Renal cortex interstitium (tissue), 11 donors: Measurements from ENCODE around the gene SPATA31D4. TPM values are rescaled to one million over a fixed set of nuclear protein-coding genes. Genes with fewer than 3 reads are reported as not detected.
"Not testable (repeated sequence)": the region's sequence is repeated elsewhere in the genome, so short reads cannot be mapped to it uniquely, and the experiment has no call there.

Experiments
- DNase-seq, 11 donors: peaks; one replicate each; pipeline ENCODE4 v3.0.0-alpha.2; 2013; ENCODE audit warnings: low read depth in 9 of 11, low spot score in 4 of 11; ENCODE audit errors: extremely low read depth in 1 of 11
- polyA plus RNA-seq, 3 donors: library from polyadenylated mRNA; unstranded; fragments of 120-200 nt; gene quantifications; one replicate each; pipeline ENCODE4 v1.2.1, GENCODE V29; 2013; ENCODE audit not compliant: insufficient read length in 3 of 3

Gene SPATA31D4
- polyA plus RNA-seq, 3 donors, result not detected

DNA sequence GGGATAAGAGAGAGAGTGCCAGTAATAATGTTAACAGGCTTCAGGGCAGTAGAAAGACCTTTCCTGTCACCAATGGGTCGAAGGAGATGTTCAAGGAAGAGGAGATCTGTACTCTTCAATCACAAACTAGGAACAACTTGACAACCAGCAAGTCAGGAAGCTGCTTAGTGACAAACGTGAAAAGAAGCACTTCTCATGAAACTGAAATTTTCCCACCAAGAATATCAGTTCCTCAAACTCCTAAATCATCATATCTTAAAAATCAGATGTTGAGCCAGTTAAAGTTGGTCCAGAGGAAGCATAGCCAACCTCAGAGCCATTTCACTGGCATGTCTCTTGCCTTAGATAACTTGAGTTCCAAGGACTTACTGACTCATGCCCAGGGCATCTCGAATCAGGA is 20.4 kb downstream of the SPATA31D4 start:
- not testable (repeated sequence) for DNase-seq

DNA sequence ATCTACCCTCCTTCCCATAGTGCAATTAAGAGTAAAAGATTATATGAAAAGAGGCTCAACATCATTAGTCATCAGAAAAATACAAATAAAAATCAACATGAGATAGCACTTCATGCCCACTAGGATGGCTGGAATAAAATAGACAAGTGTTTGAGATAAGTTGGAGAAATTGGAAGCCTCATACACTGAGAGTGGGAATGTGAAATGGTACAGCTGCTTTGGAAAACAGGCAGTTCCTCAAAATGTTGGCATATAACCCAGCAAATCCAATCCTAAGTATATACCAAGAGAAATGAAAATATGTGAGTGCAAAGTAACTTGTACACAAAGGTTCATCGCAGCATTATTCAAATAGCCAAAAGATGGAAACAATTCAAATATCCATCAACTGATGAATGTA is 24.9 kb downstream of the SPATA31D4 start:
- DNase-seq, result no peak

DNA sequence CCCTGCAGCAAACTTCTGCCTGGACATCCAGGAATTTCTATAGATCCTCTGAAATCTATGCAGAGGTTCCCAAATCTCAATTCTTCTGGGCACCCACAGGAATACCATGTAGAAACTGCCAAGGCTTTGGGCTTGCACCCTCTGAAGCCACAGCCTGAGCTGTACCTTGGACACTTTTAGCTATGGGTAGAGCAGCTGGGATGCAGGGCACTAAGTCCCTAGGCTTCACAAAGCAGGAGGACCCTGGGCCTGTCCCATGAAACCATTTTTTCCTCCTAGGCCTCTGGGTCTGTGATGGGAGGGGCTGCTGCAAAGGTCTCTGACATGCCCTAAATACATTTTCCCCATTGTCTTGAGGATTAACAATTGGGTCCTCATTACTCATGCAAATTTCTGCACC is 27.4 kb downstream of the SPATA31D4 start:
- no peak for DNase-seq

DNA sequence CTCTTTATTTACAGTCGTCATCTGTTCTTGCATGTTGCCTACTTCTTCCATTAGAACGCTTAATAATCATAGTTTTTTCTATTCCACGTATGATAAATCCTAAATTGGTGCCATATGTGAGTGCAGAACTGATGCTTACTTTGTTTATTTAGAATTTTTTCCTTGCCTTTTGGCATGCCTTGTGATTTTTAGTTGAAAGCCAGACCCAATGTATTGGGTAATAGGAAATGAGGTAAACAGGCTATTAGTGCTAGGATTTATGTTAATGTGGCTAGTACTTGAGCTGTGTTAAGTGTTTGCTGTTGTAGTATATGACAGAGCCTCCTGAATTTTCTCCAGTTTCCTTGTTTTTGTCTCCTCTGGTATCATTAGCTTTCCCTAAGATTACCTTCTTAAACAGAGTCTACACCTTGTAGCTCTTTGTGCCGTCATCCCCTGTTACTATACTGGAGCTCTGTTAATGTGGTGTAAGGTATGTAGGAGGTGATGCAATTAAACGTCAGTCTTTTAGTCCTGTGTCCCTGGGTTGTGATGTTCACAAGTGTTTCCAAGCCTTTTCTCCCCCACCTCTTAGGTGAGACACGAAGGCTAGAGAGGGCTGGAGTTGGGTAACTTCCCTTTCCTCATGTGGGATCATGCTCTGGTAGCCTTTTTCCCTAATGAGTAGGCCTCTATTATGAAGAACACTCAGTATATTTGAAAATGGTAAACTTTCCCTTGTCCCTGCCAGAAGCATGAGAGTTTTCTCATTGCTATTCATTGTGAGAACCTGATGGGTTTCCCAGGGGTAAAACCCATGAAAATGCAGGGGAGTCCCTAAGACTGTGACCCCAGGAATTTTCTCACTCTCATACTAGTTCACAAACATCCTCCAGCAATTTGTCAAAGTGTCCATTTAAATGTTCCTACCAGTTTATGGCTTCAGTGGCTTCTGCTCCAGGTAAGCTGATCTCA is 36.3 kb downstream of the SPATA31D4 start:
- DNase-seq, result no peak

DNA sequence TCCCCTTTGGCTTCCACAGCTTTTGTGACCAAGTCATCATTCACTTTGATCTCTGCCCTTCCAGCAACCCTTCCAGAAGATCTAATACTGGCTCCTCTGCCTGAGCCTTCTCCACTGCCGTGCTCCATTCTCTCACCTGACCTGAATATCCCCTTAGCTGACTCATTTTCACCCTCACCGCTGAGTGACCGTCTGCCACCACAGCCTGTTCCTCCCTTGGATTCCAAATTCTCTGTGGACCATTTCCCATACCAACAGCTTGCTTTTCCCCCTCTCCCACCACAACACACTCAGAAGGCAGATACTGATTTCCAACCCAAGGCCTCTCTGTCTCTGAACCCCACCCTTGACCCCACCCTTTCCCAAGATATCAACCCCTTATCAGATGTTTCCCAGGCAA is 39.8 kb downstream of the SPATA31D4 start:
- DNase-seq, result no peak

DNA sequence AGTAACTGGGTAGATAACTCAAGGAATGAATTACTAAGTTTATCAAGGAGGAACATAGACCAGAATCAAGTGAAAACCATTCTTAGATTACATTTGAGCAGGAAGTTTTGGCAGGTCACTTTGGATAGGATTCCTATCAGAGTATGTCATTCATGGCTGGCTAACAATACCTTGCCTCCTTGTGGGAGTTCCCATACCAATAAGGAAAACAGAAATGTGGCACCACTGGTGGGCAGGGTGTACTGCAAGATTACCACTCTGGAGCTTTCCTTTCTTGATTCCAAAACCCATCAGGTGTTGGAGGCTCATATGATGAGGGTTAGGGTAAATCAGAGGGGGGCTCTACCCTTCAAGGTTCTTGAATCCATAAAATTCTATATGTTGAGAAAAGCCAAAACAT is 41.7 kb downstream of the SPATA31D4 start:
- no peak for DNase-seq

DNA sequence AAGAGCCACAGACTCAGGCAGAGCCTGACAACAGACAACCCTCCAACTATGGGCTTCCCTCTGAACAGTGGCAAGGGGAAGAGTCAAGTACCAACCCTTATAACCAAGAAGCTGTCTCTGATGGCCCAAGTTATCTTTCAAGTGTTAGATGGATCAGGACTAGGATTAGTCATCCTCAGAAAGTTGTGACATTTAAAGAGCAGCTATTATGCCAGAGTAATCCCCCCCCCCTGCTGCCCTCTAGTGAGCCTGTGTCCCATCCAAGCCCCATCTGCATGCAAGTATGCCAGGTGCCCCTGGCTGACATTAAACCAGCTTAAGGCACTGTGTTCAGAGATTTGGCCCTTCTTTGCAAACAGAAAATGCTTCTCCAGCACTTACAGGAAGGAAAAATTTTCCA is 43.5 kb downstream of the SPATA31D4 start:
- no peak for DNase-seq

DNA sequence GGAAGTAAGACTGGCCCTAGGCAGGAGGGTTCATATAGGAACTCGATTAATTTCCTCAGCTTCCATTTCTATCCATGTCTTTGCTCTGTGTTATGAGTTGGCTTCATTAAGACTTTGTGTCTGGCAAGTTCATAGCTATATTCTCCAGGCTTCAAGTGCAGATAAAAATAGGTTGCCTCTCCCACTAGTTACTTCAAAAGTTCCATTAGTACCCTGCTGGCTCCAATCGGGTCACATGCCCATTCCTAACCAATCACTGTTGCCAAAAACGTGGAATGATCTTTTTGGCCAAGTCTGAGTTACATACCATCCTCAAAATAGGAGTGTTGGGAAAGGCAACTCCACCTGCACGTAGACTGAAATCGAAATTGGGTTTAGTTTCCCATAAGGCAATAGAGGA is 46.5 kb downstream of the SPATA31D4 start:
- no peak for DNase-seq

DNA sequence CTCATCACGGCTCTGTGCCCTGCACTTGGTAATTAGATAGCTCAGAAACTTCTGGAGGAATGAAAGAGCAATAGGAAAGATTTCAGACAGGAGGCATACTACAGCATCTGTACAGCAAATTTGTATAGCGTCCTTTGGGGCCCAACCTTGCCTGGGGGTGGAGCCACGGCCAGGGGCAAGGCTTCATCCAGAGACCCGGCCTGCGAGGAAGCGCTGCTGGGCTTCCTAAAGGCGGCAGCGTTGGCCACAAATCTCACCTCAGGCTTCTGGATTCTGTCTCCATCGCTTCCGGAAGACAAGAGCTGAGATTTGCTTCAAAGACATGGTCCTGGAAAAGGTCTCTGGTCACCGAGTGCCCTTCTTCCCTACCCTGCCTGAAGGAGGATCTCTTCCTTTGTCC is 48.1 kb downstream of the SPATA31D4 start:
- DNase-seq, result no peak

DNA sequence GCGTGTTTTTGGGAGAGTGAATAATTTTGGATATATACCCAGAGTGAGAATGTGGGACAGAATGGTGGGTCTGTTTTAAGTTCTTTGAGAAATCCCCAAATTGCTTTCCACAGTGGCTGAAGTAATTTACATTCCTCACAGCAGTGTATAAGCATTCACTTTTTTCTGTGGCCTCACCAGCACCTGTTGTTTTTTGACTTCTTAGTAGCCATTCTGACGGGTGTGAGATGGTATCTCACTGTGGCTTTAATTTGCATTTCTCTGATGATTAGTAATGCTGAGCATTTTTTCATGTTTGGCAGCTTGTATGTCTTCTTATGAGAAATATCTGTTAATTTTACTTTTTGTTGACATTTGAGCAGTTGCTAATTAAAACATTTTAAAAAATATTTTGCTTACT is 51.0 kb downstream of the SPATA31D4 start:
- DNase-seq, result no peak

DNA sequence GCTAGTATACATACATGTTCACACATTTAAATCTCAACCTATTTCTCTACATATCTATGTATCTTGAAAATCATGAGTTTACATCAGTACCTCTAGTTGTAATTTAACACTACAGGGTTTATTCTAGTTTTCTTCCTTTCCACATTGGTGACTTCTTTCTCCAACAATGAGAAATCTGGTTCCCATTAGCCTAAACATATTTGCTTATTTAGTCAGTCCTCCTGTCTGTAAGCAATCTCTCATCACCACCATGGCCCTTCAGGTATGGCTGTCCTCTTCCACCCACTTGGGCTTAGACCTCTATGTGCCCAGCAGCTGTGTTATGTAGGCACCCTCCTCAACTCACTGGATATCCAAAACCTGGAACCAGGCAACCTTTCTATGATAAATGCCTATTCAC is 52.3 kb downstream of the SPATA31D4 start:
- no peak for DNase-seq

DNA sequence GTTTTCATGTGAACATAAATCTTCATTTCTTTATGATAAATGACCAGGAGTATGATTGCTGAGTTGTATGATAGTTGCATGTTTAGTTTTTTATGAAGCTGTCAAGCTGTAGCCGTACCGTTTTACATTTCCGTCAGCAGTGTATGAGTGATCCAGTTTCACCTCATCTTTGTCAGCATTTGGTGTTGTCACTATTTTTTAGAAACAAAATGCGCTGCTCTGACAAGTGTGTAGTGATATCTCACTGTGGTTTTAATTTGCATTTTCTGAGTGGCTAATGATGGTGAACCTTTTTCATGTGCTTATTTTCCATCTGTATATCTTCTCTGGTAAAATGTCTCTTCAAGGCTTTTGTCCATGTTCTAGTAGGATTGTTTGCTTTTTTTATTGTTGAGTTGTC is 53.7 kb downstream of the SPATA31D4 start:
- DNase-seq, result no peak

Other genes with a start within 250 kb of the SPATA31D4 start
- gene TLE1, start 238.9 kb upstream of the SPATA31D4 start, polyA plus RNA-seq, result 10 to 100 TPM; 66.2 to 76.6 (median 71.6) TPM
- not detected for gene SPATA31D3, start 15.1 kb downstream of the SPATA31D4 start, polyA plus RNA-seq
- gene SPATA31D1, start 60.3 kb downstream of the SPATA31D4 start, polyA plus RNA-seq, result not detected